Karpas-422 (cell line): ENCODE data around the gene USP13. TPM values are rescaled to one million over a fixed set of nuclear protein-coding genes. Genes with fewer than 3 reads are reported as not detected.
A peak's percentile ranks its signal among the peaks of the same experiment; 100 is the strongest.
"Not testable (repeated sequence)": the region's sequence is repeated elsewhere in the genome, so short reads cannot be mapped to it uniquely, and the experiment has no call there.

Experiments used
- DNase-seq: peaks from one replicate; pipeline ENCODE4 v3.0.0-alpha.2; 2015
- H2AFZ ChIP-seq: fragments of 200-600 bp; sonication (generic); 2 replicates; pipeline ENCODE4 v1.6.1; 2014; ENCODE audit warnings: antibody characterized with exemption, low read length, mixed read lengths
- H3K27ac ChIP-seq: fragments of 200-600 bp; sonication (generic); 2 replicates; pipeline ENCODE4 v1.5.1; 2014; ENCODE audit warnings: mild to moderate bottlenecking, low read length, moderate library complexity
- H3K27me3 ChIP-seq: fragments of 200-600 bp; sonication (generic); 2 replicates; pipeline ENCODE4 v1.6.1; 2014; ENCODE audit warnings: low read length, mixed read lengths
- H3K36me3 ChIP-seq: fragments of 200-600 bp; sonication (generic); 2 replicates; pipeline ENCODE4 v1.6.1; 2014; ENCODE audit warnings: low read length, mixed read lengths; ENCODE audit not compliant: insufficient read depth
- H3K4me1 ChIP-seq: fragments of 200-600 bp; sonication (generic); 2 replicates; pipeline ENCODE4 v1.6.1; 2014; ENCODE audit warnings: mild to moderate bottlenecking, low read length, mixed read lengths
- H3K4me2 ChIP-seq: fragments of 200-600 bp; sonication (generic); 2 replicates; pipeline ENCODE4 v1.6.1; 2014; ENCODE audit warnings: low read length, low read depth, mild to moderate bottlenecking; ENCODE audit not compliant: poor library complexity, severe bottlenecking
- H3K4me3 ChIP-seq: fragments of 200-600 bp; sonication (generic); 2 replicates; pipeline ENCODE4 v1.5.1; 2014; ENCODE audit warnings: mild to moderate bottlenecking, antibody characterized with exemption, low read length, mixed read lengths
- H3K79me2 ChIP-seq: fragments of 200-600 bp; sonication (generic); 2 replicates; pipeline ENCODE4 v1.6.1; 2014; ENCODE audit warnings: mild to moderate bottlenecking, low read length, mixed read lengths
- H3K9ac ChIP-seq: fragments of 200-600 bp; sonication (generic); 2 replicates; pipeline ENCODE4 v1.6.0; 2014; ENCODE audit warnings: low read length
- H3K9me2 ChIP-seq: fragments of 200-600 bp; sonication (generic), shearing (Covaris generic); replicated peaks from 2 replicates; pipeline ENCODE4 v1.6.0; 2014; ENCODE audit warnings: mild to moderate bottlenecking, low read length, moderate library complexity; ENCODE audit not compliant: insufficient read depth
- H3K9me3 ChIP-seq: fragments of 300-700, 200-600 bp; sonication (generic); 2 replicates; pipeline ENCODE4 v1.6.1; 2014; ENCODE audit warnings: low read length, mixed read lengths
- H4K20me1 ChIP-seq: fragments of 200-600 bp; sonication (generic); 2 replicates; pipeline ENCODE4 v1.6.1; 2014; ENCODE audit warnings: mild to moderate bottlenecking, antibody characterized with exemption, low read length, low read depth; ENCODE audit not compliant: insufficient read depth
- total RNA-seq: library from RNA; depleted of rRNA; stranded (reverse); fragments of >200 nt; shearing (Covaris generic); gene quantifications from 2 replicates; pipeline ENCODE4 v1.2.3, GENCODE V29; 2014; ENCODE audit warnings: low replicate concordance

Gene USP13
- total RNA-seq, 1 experiment from 2014 or later, result 22.1 TPM

- peaks cover 31% of the 10 kb centered on the region for H3K4me1 ChIP-seq
- no peak overlapping the region for H3K4me3 ChIP-seq
- H3K9me3 ChIP-seq, result no peaks in the 10 kb centered on the region
- H3K36me3 ChIP-seq, result peaks cover 39% of the 10 kb centered on the region
- H3K27me3 ChIP-seq, result no peaks in the 10 kb centered on the region
- no peak for DNase-seq
- H3K4me2 ChIP-seq, result no peak overlapping the region
- H3K9me2 ChIP-seq, result no peaks in the 10 kb centered on the region
- H3K79me2 ChIP-seq, result peaks cover 66% of the 10 kb centered on the region
- no peaks in the 10 kb centered on the region for H4K20me1 ChIP-seq
- no peak overlapping the region for H2AFZ ChIP-seq
- peak overlapping the region; percentile 28; the same call in 1 of the 2 replicates for H3K27ac ChIP-seq
- no peak overlapping the region for H3K9ac ChIP-seq
Observed at GRCh38 chr3:179613807-179614206, 39.0 kb upstream of the USP13 start.

- Histone ChIP-seq H2AFZ (no peak overlapping the region), H3K9ac (no peak overlapping the region), H4K20me1 (no peaks in the 10 kb centered on the region), H3K4me2 (no peak overlapping the region), H3K9me3 (no peaks in the 10 kb centered on the region), H3K36me3 (peaks cover 42% of the 10 kb centered on the region), H3K4me1 (peaks cover 24% of the 10 kb centered on the region), H3K79me2 (peaks cover 50% of the 10 kb centered on the region), H3K27me3 (no peaks in the 10 kb centered on the region), H3K4me3 (no peak overlapping the region), H3K9me2 (no peaks in the 10 kb centered on the region), H3K27ac (no peak overlapping the region)
- DNase-seq, result no peak
Observed at GRCh38 chr3:179615458-179616173, 37.2 kb upstream of the USP13 start.

DNA sequence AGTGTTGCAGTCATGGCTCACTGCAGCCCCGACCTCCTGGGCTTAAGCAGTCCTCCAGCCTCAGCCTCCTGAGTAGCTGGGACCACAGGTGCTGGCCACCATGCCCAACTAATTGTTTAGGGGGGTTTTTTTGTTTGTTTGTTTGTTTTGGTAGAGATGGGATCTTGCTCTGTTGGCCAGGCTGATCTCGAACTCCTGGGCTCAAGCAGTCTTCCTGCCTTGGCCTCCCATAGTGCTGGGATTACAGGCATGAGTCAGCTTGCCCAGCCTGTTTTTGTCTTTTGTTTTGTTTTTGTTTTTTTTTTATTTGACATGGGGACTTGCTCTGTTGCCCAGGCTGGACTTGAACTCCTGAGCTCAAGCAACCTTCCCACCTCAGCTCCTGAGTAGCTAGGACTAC, 30.8 kb upstream of the USP13 start:
- DNase-seq, result no peak
- H3K36me3 ChIP-seq, result peaks cover 55% of the 10 kb centered on the region
- H3K27me3 ChIP-seq, result no peaks in the 10 kb centered on the region
- no peak overlapping the region for H3K27ac ChIP-seq
- H3K79me2 ChIP-seq, result peaks cover 10% of the 10 kb centered on the region
- H3K4me2 ChIP-seq, result no peak overlapping the region
- H4K20me1 ChIP-seq, result no peaks in the 10 kb centered on the region
- H3K9me3 ChIP-seq, result no peaks in the 10 kb centered on the region
- no peak overlapping the region for H2AFZ ChIP-seq
- H3K9me2 ChIP-seq, result no peaks in the 10 kb centered on the region
- no peaks in the 10 kb centered on the region for H3K4me1 ChIP-seq
- no peak overlapping the region for H3K4me3 ChIP-seq
- H3K9ac ChIP-seq, result no peak overlapping the region

GRCh38 chr3:179624451-179624850, 28.4 kb upstream of the USP13 start:
- 0 out of 2 replicates have a peak, but pooled peaks cover 3% of the 10 kb centered on the region for H3K79me2 ChIP-seq
- no peak overlapping the region for H3K27ac ChIP-seq
- H3K9ac ChIP-seq, result no peak overlapping the region
- H4K20me1 ChIP-seq, result no peaks in the 10 kb centered on the region
- no peaks in the 10 kb centered on the region for H3K27me3 ChIP-seq
- no peak overlapping the region for H3K4me3 ChIP-seq
- DNase-seq, result no peak
- no peak overlapping the region for H2AFZ ChIP-seq
- H3K36me3 ChIP-seq, result peaks cover 37% of the 10 kb centered on the region
- H3K9me2 ChIP-seq, result no peaks in the 10 kb centered on the region
- no peaks in the 10 kb centered on the region for H3K9me3 ChIP-seq
- no peak overlapping the region for H3K4me2 ChIP-seq
- no peaks in the 10 kb centered on the region for H3K4me1 ChIP-seq

- no peak overlapping the region for H3K27ac ChIP-seq
- H3K9me3 ChIP-seq, result no peaks in the 10 kb centered on the region
- H3K4me1 ChIP-seq, result peaks cover 3% of the 10 kb centered on the region
- DNase-seq, result peak; percentile 43
- H3K4me3 ChIP-seq, result no peak overlapping the region
- no peaks in the 10 kb centered on the region for H4K20me1 ChIP-seq
- H3K27me3 ChIP-seq, result no peaks in the 10 kb centered on the region
- 0 out of 2 replicates have a peak, but pooled peaks cover under 1% of the 10 kb centered on the region for H3K36me3 ChIP-seq
- no peaks in the 10 kb centered on the region for H3K9me2 ChIP-seq
- H3K4me2 ChIP-seq, result no peak overlapping the region
- no peak overlapping the region for H3K9ac ChIP-seq
- no peaks in the 10 kb centered on the region for H3K79me2 ChIP-seq
- H2AFZ ChIP-seq, result no peak overlapping the region
Observed at GRCh38 chr3:179630753-179631451, 21.9 kb upstream of the USP13 start.

DNA sequence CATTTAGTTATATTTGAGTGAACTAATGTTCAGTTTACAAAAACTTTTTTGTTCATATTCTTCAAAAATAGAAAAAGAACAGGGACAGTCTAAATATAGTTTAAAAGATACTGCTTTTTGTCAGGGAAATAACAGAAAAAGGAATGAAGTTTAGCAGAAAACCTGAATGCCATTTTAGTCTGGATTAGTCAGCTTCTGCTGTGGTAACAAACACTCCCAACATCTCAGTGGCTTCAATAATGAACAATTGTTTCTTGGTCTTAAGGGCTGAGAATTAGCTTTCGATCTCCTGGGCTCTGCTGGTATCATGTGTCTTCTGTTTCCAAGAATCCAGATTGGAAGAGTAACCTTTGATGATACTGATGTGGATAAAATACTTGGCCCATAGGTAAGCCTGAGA, 12.4 kb upstream of the USP13 start:
- H3K27ac ChIP-seq, result no peak overlapping the region
- no peak overlapping the region for H3K9ac ChIP-seq
- DNase-seq, result no peak
- H2AFZ ChIP-seq, result no peak overlapping the region
- no peaks in the 10 kb centered on the region for H3K9me2 ChIP-seq
- no peaks in the 10 kb centered on the region for H3K4me1 ChIP-seq
- H4K20me1 ChIP-seq, result no peaks in the 10 kb centered on the region
- H3K79me2 ChIP-seq, result no peaks in the 10 kb centered on the region
- H3K9me3 ChIP-seq, result no peaks in the 10 kb centered on the region
- no peaks in the 10 kb centered on the region for H3K36me3 ChIP-seq
- H3K27me3 ChIP-seq, result no peaks in the 10 kb centered on the region
- H3K4me2 ChIP-seq, result no peak overlapping the region
- H3K4me3 ChIP-seq, result no peak overlapping the region

DNA sequence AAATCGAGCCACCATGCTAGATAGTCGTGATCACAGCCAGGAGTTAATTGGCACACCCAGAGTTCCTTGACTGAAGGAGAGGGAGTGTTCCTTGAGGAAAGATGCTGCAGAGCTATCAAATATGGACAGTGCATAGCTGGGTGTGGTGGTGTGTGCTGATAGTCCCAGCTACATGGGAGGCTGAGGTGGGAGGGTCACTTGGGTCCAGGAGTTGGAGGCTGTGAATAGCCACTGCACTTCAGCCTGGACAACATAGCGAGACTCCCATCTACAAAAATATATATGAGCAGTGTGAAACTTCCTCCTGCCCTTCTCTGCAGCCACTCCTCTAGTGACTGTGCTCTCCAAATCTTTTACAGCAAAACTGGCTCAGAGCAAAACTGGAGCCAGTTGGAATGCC, 10.0 kb upstream of the USP13 start:
- Histone ChIP-seq H3K4me1 (no peaks in the 10 kb centered on the region), H3K4me3 (no peak overlapping the region), H3K27ac (no peak overlapping the region), H4K20me1 (no peaks in the 10 kb centered on the region), H2AFZ (no peak overlapping the region), H3K27me3 (no peaks in the 10 kb centered on the region), H3K4me2 (no peak overlapping the region), H3K79me2 (no peaks in the 10 kb centered on the region), H3K9me2 (no peaks in the 10 kb centered on the region), H3K36me3 (no peaks in the 10 kb centered on the region), H3K9ac (no peak overlapping the region), H3K9me3 (no peaks in the 10 kb centered on the region)
- DNase-seq, result no peak

DNA sequence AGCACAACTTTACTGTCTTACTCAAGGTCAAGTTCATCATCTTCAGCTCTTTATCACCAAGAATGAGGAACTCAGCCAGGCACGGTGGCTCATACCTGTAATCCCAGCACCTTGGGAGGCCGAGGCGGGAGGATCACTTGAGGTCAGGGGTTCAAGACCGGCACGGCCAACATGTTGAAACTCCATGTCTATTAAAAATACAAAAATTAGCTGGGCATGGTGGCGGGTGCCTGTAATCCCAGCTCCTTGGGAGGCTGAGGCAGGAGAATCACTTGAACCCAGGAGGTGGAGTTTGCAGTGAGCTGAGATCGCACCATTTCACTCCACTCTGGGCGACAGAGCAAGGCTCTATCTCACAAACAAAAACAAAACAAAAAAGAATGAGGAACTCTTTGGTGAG, 9.0 kb upstream of the USP13 start:
- not testable (repeated sequence) for H3K4me3 ChIP-seq, H2AFZ ChIP-seq, H3K36me3 ChIP-seq, H3K79me2 ChIP-seq, H3K4me2 ChIP-seq, H4K20me1 ChIP-seq, H3K9me3 ChIP-seq, H3K4me1 ChIP-seq, H3K9ac ChIP-seq, H3K27me3 ChIP-seq, H3K27ac ChIP-seq, DNase-seq, H3K9me2 ChIP-seq
